GM23338 (cell line): ENCODE results near the gene GRID2IP. TPM values are rescaled to one million over a fixed set of nuclear protein-coding genes. Genes with fewer than 3 reads are reported as not detected.

Experiments
- ATAC-seq: fragments of 200-7000 bp; cut with Tn5 transposase; 3 replicates; pipeline ENCODE4 v1.9.1; 2020
- DNase-seq: peaks from one replicate; pipeline ENCODE4 v3.0.0-alpha.2; 2015; ENCODE audit warnings: low spot score
- H2AFZ ChIP-seq: fragments of 200-600 bp; sonication (generic); 2 replicates; pipeline ENCODE4 v1.8.0; 2016; ENCODE audit warnings: antibody characterized with exemption, mild to moderate bottlenecking, moderate library complexity
- H3F3A ChIP-seq: fragments of 200-600 bp; sonication (generic); replicated peaks from 2 replicates; pipeline ENCODE4 v1.8.0; 2017; ENCODE audit warnings: antibody characterized with exemption, mixed run types, low read depth
- H3K27ac ChIP-seq: fragments of 200-600 bp; sonication (generic); 2 replicates; pipeline ENCODE4 v1.6.1; 2016; ENCODE audit warnings: low read depth
- H3K27me3 ChIP-seq: fragments of 200-600 bp; sonication (generic); 2 replicates; pipeline ENCODE4 v1.8.0; 2016; ENCODE audit warnings: mild to moderate bottlenecking, mixed run types, moderate library complexity; ENCODE audit not compliant: insufficient read depth
- H3K36me3 ChIP-seq: fragments of 200-600 bp; sonication (generic); 2 replicates; pipeline ENCODE4 v1.8.0; 2016; ENCODE audit warnings: mild to moderate bottlenecking; ENCODE audit not compliant: insufficient read depth
- H3K4me1 ChIP-seq: fragments of 200-600 bp; sonication (generic); 2 replicates; pipeline ENCODE4 v1.8.0; 2016; ENCODE audit warnings: mild to moderate bottlenecking, moderate library complexity; ENCODE audit not compliant: insufficient read depth
- H3K4me2 ChIP-seq: fragments of 200-600 bp; sonication (generic); 2 replicates; pipeline ENCODE4 v1.7.1; 2017; ENCODE audit warnings: mixed run types
- H3K4me3 ChIP-seq: fragments of 200-600 bp; sonication (generic); 2 replicates; pipeline ENCODE4 v1.6.1; 2016; ENCODE audit warnings: mixed run types
- H3K79me2 ChIP-seq: fragments of 200-600 bp; sonication (generic); replicated peaks from 2 replicates; pipeline ENCODE4 v1.8.0; 2017; ENCODE audit warnings: mild to moderate bottlenecking; ENCODE audit not compliant: insufficient read depth
- H3K9me2 ChIP-seq: fragments of 200-600 bp; sonication (generic); 2 replicates; pipeline ENCODE4 v1.8.0; 2017; ENCODE audit not compliant: insufficient read depth
- H4K20me1 ChIP-seq: fragments of 200-600 bp; sonication (generic); replicated peaks from 2 replicates; pipeline ENCODE4 v1.8.0; 2017; ENCODE audit warnings: mild to moderate bottlenecking; ENCODE audit not compliant: insufficient read depth
- H3K27ac Mint-ChIP-seq: 2 replicates; pipeline ENCODE4 v1.8.0; 2020; ENCODE audit warnings: inconsistent platforms, mild to moderate bottlenecking, moderate library complexity, mixed read lengths
- H3K27me3 Mint-ChIP-seq: 3 replicates; pipeline ENCODE4 v1.8.0; 2022; ENCODE audit warnings: low read depth, mild to moderate bottlenecking, moderate library complexity, mixed read lengths, inconsistent platforms; ENCODE audit not compliant: insufficient read depth, poor library complexity
- H3K36me3 Mint-ChIP-seq: 3 replicates; pipeline ENCODE4 v1.8.0; 2021; ENCODE audit warnings: low read depth, mild to moderate bottlenecking, inconsistent platforms, moderate library complexity, mixed read lengths
- H3K4me1 Mint-ChIP-seq: 3 replicates; pipeline ENCODE4 v1.8.0; 2020; ENCODE audit warnings: mild to moderate bottlenecking, inconsistent platforms, mixed read lengths
- H3K4me3 Mint-ChIP-seq: 3 replicates; pipeline ENCODE4 v1.8.0; 2021; ENCODE audit warnings: moderate library complexity, mild to moderate bottlenecking, inconsistent platforms, mixed read lengths
- H3K9me3 Mint-ChIP-seq: 3 replicates; pipeline ENCODE4 v1.8.0; 2020; ENCODE audit warnings: moderate library complexity, mild to moderate bottlenecking, inconsistent platforms, mixed read lengths
- ETS1 ChIP-seq: IDR thresholded peaks from 2 replicates; pipeline ENCODE4 v1.6.1; 2016; ENCODE audit warnings: antibody characterized with exemption
- EZH2 ChIP-seq: fragments of 200-600 bp; sonication (generic); IDR thresholded peaks from one replicate; pipeline ENCODE4 v1.8.0; 2017; ENCODE audit warnings: antibody characterized with exemption, mild to moderate bottlenecking, low read depth; ENCODE audit not compliant: unreplicated experiment
- JUNB ChIP-seq: IDR thresholded peaks from one replicate; pipeline ENCODE4 v1.6.1; 2016; ENCODE audit warnings: antibody characterized with exemption; ENCODE audit not compliant: unreplicated experiment
- NANOG ChIP-seq: IDR thresholded peaks from 2 replicates; pipeline ENCODE4 v1.6.1; 2016; ENCODE audit warnings: antibody characterized with exemption, borderline replicate concordance
- STAT1 ChIP-seq: IDR thresholded peaks from one replicate; pipeline ENCODE4 v1.6.1; 2016; ENCODE audit warnings: antibody characterized with exemption; ENCODE audit not compliant: unreplicated experiment
- ZNF114 ChIP-seq: fragments of 250-450 bp; sonication (Bioruptor Pico); IDR thresholded peaks from 2 replicates; pipeline ENCODE4 v1.5.0; 2020; ENCODE audit warnings: mild to moderate bottlenecking, moderate library complexity
- ZNF331 ChIP-seq: fragments of 250-450 bp; sonication (Bioruptor Pico); IDR thresholded peaks from 2 replicates; pipeline ENCODE4 v1.5.0; 2020; ENCODE audit warnings: low read depth, mild to moderate bottlenecking, moderate library complexity
- polyA plus RNA-seq: library from polyadenylated mRNA; unstranded; fragments of >200 nt; fragmentation: Nextera tagmentation; extraction: Ambion mirVana; gene quantifications from 2 replicates; pipeline ENCODE4 v1.2.1, GENCODE V29; 2016
- total RNA-seq: library from RNA; depleted of rRNA; stranded (reverse); fragments of >200 nt; shearing (Covaris generic); gene quantifications from 2 replicates; pipeline ENCODE4 v1.2.3, GENCODE V29; 2014
- TF ChIP-seq, protein P1 (sequence below): IDR thresholded peaks from one replicate; pipeline ENCODE4 v1.6.1; 2018; ENCODE audit warnings: antibody characterized with exemption; ENCODE audit not compliant: unreplicated experiment

The GRID2IP gene
- total and polyA plus RNA-seq, 2 experiments from 2014 or later = 0.73 to 1.5 TPM

GRCh38 chr7:6482743-6483119 is 68.5 kb downstream of the GRID2IP start:
- H3K79me2 ChIP-seq = peaks cover 57% of the 10 kb centered on the region
- peaks cover 9% of the 10 kb centered on the region; the same call in 1 of the 2 replicates for H3K4me1 ChIP-seq
- H4K20me1 ChIP-seq = peaks cover 30% of the 10 kb centered on the region
- H3K9me2 ChIP-seq = no peaks in the 10 kb centered on the region
- TF ChIP-seq ZNF114 (CRISPR knock-in tag) = no peak
- no peak for TF ChIP-seq EZH2
- TF ChIP-seq ETS1 = no peak
- no peak for TF ChIP-seq NANOG
- TF ChIP-seq ZNF331 (CRISPR knock-in tag) = no peak
- TF ChIP-seq JUNB = no peak
- no peak for TF ChIP-seq STAT1
- TF ChIP-seq, protein P1, sequence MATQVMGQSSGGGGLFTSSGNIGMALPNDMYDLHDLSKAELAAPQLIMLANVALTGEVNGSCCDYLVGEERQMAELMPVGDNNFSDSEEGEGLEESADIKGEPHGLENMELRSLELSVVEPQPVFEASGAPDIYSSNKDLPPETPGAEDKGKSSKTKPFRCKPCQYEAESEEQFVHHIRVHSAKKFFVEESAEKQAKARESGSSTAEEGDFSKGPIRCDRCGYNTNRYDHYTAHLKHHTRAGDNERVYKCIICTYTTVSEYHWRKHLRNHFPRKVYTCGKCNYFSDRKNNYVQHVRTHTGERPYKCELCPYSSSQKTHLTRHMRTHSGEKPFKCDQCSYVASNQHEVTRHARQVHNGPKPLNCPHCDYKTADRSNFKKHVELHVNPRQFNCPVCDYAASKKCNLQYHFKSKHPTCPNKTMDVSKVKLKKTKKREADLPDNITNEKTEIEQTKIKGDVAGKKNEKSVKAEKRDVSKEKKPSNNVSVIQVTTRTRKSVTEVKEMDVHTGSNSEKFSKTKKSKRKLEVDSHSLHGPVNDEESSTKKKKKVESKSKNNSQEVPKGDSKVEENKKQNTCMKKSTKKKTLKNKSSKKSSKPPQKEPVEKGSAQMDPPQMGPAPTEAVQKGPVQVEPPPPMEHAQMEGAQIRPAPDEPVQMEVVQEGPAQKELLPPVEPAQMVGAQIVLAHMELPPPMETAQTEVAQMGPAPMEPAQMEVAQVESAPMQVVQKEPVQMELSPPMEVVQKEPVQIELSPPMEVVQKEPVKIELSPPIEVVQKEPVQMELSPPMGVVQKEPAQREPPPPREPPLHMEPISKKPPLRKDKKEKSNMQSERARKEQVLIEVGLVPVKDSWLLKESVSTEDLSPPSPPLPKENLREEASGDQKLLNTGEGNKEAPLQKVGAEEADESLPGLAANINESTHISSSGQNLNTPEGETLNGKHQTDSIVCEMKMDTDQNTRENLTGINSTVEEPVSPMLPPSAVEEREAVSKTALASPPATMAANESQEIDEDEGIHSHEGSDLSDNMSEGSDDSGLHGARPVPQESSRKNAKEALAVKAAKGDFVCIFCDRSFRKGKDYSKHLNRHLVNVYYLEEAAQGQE = no peak
- DNase-seq (no peak), ATAC-seq (no peak)
- peak overlapping the region; percentile 93 for H3K4me3 Mint-ChIP-seq
- peaks cover 12% of the 10 kb centered on the region for H3K27me3 Mint-ChIP-seq
- H3K36me3 Mint-ChIP-seq = peaks cover 12% of the 10 kb centered on the region
- H3K4me2 ChIP-seq = peak overlapping the region; percentile 90
- peaks cover 10% of the 10 kb centered on the region for H3F3A ChIP-seq
- H3K9me3 Mint-ChIP-seq = peaks cover 7% of the 10 kb centered on the region; the same call in 1 of the 3 replicates
- no peak overlapping the region for H2AFZ ChIP-seq
- H3K4me1 Mint-ChIP-seq = peaks cover 11% of the 10 kb centered on the region; the same call in 2 of the 3 replicates
- H3K27ac ChIP-seq = no peak overlapping the region
- no peaks in the 10 kb centered on the region for H3K27me3 ChIP-seq
- H3K36me3 ChIP-seq = no peaks in the 10 kb centered on the region
- H3K4me3 ChIP-seq = peak overlapping the region; percentile 93
- peak overlapping the region; percentile 75; the same call in 1 of the 2 replicates for H3K27ac Mint-ChIP-seq

GRCh38 chr7:6482307-6482706 is 69.0 kb downstream of the GRID2IP start:
- peaks cover 11% of the 10 kb centered on the region; the same call in 2 of the 3 replicates for H3K4me1 Mint-ChIP-seq
- TF ChIP-seq STAT1 = no peak
- no peak for TF ChIP-seq ZNF114 (CRISPR knock-in tag)
- TF ChIP-seq, protein P1 = no peak
- no peak for TF ChIP-seq ETS1

More at GRCh38 chr7:6482307-6482706, 69.0 kb downstream of the GRID2IP start:
- H3K27me3 Mint-ChIP-seq = peaks cover 12% of the 10 kb centered on the region
- peak overlapping the region; percentile 93 for H3K4me3 Mint-ChIP-seq
- no peaks in the 10 kb centered on the region for H3K36me3 ChIP-seq
- no peaks in the 10 kb centered on the region for H3K27me3 ChIP-seq
- peak overlapping the region; percentile 90; the same call in 1 of the 2 replicates for H3K4me2 ChIP-seq
- no peak overlapping the region for H3K27ac ChIP-seq
- H3F3A ChIP-seq = peaks cover 10% of the 10 kb centered on the region
- DNase-seq (no peak), ATAC-seq (no peak)
- peaks cover 7% of the 10 kb centered on the region; the same call in 1 of the 3 replicates for H3K9me3 Mint-ChIP-seq
- peaks cover 12% of the 10 kb centered on the region for H3K36me3 Mint-ChIP-seq
- peaks cover 30% of the 10 kb centered on the region for H4K20me1 ChIP-seq
- no peaks in the 10 kb centered on the region for H3K9me2 ChIP-seq
- no peak overlapping the region for H2AFZ ChIP-seq
- H3K4me3 ChIP-seq = peak overlapping the region; percentile 93
- H3K79me2 ChIP-seq = peaks cover 61% of the 10 kb centered on the region
- H3K27ac Mint-ChIP-seq = no peak overlapping the region
- H3K4me1 ChIP-seq = peaks cover 10% of the 10 kb centered on the region; the same call in 1 of the 2 replicates
